ENCODE measurements around the gene HACL1.
A peak's percentile ranks its signal among the peaks of the same experiment; 100 is the strongest.

Gene HACL1

GRCh38 chr3:15636028-15636709 lies 34.8 kb upstream of the HACL1 start:
- peak; percentile 51 for FAIRE-seq
- TF ChIP-seq POLR2AphosphoS5 (IDR thresholded peaks at IDR 0.05; ENCODE audit: low read depth, low read length), result no peak
- TF ChIP-seq POLR2A (IDR thresholded peaks at IDR 0.05; ENCODE audit: low read depth, low read length), result peak; percentile 44; the same call in 1 of the 2 replicates
- no peak for DNase-seq (ENCODE audit: insufficient read length)

- FAIRE-seq (no peak), DNase-seq (ENCODE audit: insufficient read length) (no peak)
- TF ChIP-seq POLR2A (IDR thresholded peaks at IDR 0.05; ENCODE audit: low read depth, low read length) (no peak), POLR2AphosphoS5 (IDR thresholded peaks at IDR 0.05; ENCODE audit: low read depth, low read length) (no peak), TAF1 (IDR thresholded peaks at IDR 0.05; ENCODE audit: borderline replicate concordance, low read depth, low read length) (no peak)
Measured at GRCh38 chr3:15635121-15635661, 33.8 kb upstream of the HACL1 start.

- FAIRE-seq (no peak), DNase-seq (ENCODE audit: insufficient read length) (no peak)
Measured at GRCh38 chr3:15634671-15635070, 33.3 kb upstream of the HACL1 start.

GRCh38 chr3:15633766-15634598 lies 32.6 kb upstream of the HACL1 start:
- no peak for FAIRE-seq
- TF ChIP-seq TAF1 (IDR thresholded peaks at IDR 0.05; ENCODE audit: borderline replicate concordance, low read depth, low read length) (no peak), POLR2AphosphoS5 (IDR thresholded peaks at IDR 0.05; ENCODE audit: low read depth, low read length) (no peak)
- DNase-seq (ENCODE audit: insufficient read length), result no peak

More at GRCh38 chr3:15634671-15635070, 33.3 kb upstream of the HACL1 start:
- TF ChIP-seq POLR2AphosphoS5 (IDR thresholded peaks at IDR 0.05; ENCODE audit: low read depth, low read length) (no peak), TAF1 (IDR thresholded peaks at IDR 0.05; ENCODE audit: borderline replicate concordance, low read depth, low read length) (no peak), POLR2A (IDR thresholded peaks at IDR 0.05; ENCODE audit: low read depth, low read length) (no peak)

GRCh38 chr3:15633159-15633558 lies 31.8 kb upstream of the HACL1 start:
- DNase-seq (ENCODE audit: insufficient read length) (no peak), FAIRE-seq (no peak)
- TF ChIP-seq TAF1 (IDR thresholded peaks at IDR 0.05; ENCODE audit: borderline replicate concordance, low read depth, low read length) (no peak), POLR2A (IDR thresholded peaks at IDR 0.05; ENCODE audit: low read depth, low read length) (no peak), POLR2AphosphoS5 (IDR thresholded peaks at IDR 0.05; ENCODE audit: low read depth, low read length) (no peak)

GRCh38 chr3:15632212-15632580 lies 30.8 kb upstream of the HACL1 start:
- no peak for TF ChIP-seq POLR2A (IDR thresholded peaks at IDR 0.05; ENCODE audit: low read depth, low read length)
- TF ChIP-seq TAF1 (IDR thresholded peaks at IDR 0.05; ENCODE audit: borderline replicate concordance, low read depth, low read length), result no peak
- no peak for TF ChIP-seq POLR2AphosphoS5 (IDR thresholded peaks at IDR 0.05; ENCODE audit: low read depth, low read length)
- DNase-seq (ENCODE audit: insufficient read length), result no peak
- FAIRE-seq, result no peak

GRCh38 chr3:15631426-15632211 lies 30.2 kb upstream of the HACL1 start:
- TF ChIP-seq POLR2AphosphoS5 (IDR thresholded peaks at IDR 0.05; ENCODE audit: low read depth, low read length), result no peak
- no peak for TF ChIP-seq POLR2A (IDR thresholded peaks at IDR 0.05; ENCODE audit: low read depth, low read length)
- TF ChIP-seq TAF1 (IDR thresholded peaks at IDR 0.05; ENCODE audit: borderline replicate concordance, low read depth, low read length), result no peak
- DNase-seq (ENCODE audit: insufficient read length) (no peak), FAIRE-seq (no peak)

- FAIRE-seq, result peak; percentile 33
- no peak for DNase-seq (ENCODE audit: insufficient read length)
- TF ChIP-seq POLR2AphosphoS5 (IDR thresholded peaks at IDR 0.05; ENCODE audit: low read depth, low read length), result no peak
- TF ChIP-seq TAF1 (IDR thresholded peaks at IDR 0.05; ENCODE audit: borderline replicate concordance, low read depth, low read length), result no peak
- no peak for TF ChIP-seq POLR2A (IDR thresholded peaks at IDR 0.05; ENCODE audit: low read depth, low read length)
Measured at GRCh38 chr3:15630646-15631350, 29.4 kb upstream of the HACL1 start.

- TF ChIP-seq POLR2A (IDR thresholded peaks at IDR 0.05; ENCODE audit: low read depth, low read length), result no peak
- no peak for TF ChIP-seq POLR2AphosphoS5 (IDR thresholded peaks at IDR 0.05; ENCODE audit: low read depth, low read length)
- TF ChIP-seq TAF1 (IDR thresholded peaks at IDR 0.05; ENCODE audit: borderline replicate concordance, low read depth, low read length), result no peak
- DNase-seq (ENCODE audit: insufficient read length) (peak; percentile 43), FAIRE-seq (peak; percentile 92)
Measured at GRCh38 chr3:15629860-15630597, 28.7 kb upstream of the HACL1 start.

GRCh38 chr3:15628967-15629366 lies 27.6 kb upstream of the HACL1 start:
- DNase-seq (ENCODE audit: insufficient read length) (no peak), FAIRE-seq (no peak)
- TF ChIP-seq TAF1 (IDR thresholded peaks at IDR 0.05; ENCODE audit: borderline replicate concordance, low read depth, low read length) (no peak), POLR2A (IDR thresholded peaks at IDR 0.05; ENCODE audit: low read depth, low read length) (no peak), POLR2AphosphoS5 (IDR thresholded peaks at IDR 0.05; ENCODE audit: low read depth, low read length) (no peak)

Measured in GM12892 (cell line).